Eye (tissue), 1 donor: ENCODE results near the gene SLC6A12.

ENCODE experiments used
- DNase-seq: peaks from one replicate; pipeline ENCODE4 v3.0.0-alpha.2; 2015

SLC6A12 gene

DNA sequence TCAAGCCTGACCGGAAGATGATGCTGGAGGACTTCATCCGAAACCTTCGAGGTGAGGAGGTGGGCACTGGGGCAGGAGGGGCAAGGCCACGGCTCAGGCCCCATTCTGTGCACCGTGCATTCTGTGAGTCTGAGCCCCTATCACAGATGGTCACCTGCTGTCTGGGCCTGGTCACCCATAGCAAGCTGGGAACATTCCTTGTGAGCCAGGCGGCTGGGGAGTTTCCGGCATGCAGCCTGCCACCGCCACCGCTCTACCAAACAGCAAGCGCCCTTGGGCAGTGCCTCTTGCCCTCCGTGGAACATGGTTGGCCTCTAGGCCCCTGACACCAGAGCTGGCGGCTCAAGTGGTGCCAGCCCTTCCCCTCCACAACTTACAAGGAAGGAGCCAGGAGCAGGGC, 56.3 kb downstream of the SLC6A12 start:
- DNase-seq: no peak

DNA sequence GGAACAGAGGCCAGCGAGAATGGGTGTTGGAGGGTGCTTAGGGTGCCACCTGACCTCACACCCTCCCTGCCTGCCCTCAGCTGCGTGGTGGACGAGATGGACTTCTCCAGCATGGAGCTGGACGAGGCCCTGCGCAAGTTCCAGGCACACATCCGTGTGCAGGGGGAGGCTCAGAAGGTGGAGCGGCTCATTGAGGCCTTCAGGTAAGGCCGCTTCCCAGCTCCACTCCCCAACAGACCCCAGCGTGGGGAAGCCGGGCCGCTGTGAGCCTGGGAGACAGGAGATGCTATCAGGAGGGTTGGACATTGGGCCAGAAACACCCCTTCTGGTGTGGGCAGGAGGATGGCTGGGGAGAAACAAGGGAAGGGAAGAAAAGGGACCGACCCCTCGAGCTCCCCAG, 57.0 kb downstream of the SLC6A12 start:
- no peak for DNase-seq

DNA sequence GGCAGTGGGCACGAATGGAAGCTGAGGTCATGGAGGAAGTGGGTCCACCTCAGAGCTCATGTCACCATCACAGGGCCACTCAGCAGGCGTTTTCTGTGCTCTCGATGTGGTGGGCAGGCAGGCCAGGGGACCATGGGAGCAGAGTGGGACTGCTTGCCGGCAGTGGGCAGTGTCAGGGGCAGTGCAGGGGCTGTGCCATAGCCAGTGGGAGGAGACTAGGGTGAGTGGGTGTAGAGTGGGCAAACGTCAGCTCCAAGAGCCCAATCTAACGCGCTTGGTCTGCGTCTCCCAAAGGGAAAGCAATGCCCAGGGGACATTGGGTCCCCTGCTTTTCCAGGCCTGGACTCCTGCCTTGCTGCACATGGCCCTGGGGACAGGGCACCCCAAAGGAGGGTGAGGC, 58.3 kb downstream of the SLC6A12 start:
- DNase-seq: no peak

- no peak for DNase-seq
These were observed 59.0 kb downstream of the SLC6A12 start for GRCh38 chr12:155006-155405.

DNA sequence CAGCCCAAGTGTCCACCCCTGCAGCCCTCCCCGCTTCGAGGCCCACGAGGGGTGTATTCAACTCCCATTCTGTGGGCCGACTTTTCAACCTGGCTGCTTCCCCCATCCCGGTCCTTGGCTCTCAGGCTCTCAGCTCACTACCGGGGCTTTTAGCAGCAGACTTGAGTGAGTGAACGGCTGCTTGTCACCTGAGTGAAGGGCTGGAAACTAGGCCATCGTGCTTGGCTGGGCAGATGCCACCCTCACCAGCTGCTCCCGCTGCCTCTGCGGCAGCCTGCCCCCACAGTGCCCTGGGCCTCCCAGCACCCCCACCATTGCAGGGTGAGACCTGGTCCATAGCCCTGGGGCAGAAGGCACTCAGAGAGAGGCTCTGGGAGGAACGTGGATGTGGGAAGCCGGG, 59.9 kb downstream of the SLC6A12 start:
- DNase-seq: no peak

DNA sequence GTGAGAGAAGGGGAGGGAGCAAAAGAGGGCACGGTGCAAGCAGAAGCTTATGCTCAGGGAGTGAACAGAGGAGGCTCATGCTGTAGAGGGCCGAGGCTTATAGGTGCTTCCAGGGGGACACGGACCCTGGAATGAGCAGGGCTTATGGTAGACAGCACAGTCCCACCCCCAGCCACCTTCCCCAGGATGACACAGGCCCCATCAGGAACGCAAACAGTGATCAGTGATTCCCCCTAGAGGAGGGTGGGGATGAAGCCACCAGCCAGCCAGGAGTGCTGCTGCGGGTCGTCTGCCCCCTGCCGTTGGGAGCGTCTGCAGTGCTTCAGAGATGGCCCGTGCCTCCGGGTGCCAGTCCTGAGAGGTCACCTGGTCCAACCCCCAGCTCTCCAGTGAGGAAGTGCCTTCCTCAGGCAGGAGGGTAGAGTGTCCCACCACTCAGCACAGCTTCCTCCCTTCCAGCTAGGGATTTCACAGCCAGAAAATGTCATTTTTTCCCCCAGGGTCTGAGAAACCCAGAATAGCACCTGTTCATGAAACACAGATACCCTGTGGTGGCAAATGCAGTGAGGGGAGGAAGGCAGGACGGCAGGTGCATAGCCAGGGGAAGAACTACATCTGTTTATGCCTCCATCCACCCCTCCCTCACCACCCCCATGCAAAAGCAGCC, 60.7 kb downstream of the SLC6A12 start:
- peak; percentile 83 for DNase-seq

DNA sequence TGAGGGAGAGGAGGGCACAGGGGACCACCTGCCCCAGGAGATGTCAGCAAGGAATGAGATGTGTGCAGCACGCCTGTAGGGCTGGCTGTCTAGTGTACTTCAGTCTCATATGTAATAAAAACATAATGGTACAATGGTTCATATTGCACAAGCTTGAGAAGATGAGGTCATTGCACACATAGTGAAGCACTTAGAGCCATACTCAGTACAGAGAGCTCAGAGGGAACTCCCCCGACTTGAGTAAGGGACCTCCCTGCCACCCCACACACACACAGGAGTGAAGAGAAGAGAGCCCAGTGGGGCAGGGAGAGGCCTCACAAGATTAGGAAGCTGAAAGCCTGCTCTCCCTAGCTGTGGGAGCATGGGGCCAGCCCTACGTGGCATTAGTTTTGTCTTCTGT, 61.5 kb downstream of the SLC6A12 start:
- no peak for DNase-seq

- no peak for DNase-seq
These were observed 62.4 kb downstream of the SLC6A12 start for GRCh38 chr12:151579-151978.

GRCh38 chr12:148676-149416, 65.1 kb downstream of the SLC6A12 start:
- no peak for DNase-seq

GRCh38 chr12:147242-147641, 66.7 kb downstream of the SLC6A12 start:
- DNase-seq: no peak

DNA sequence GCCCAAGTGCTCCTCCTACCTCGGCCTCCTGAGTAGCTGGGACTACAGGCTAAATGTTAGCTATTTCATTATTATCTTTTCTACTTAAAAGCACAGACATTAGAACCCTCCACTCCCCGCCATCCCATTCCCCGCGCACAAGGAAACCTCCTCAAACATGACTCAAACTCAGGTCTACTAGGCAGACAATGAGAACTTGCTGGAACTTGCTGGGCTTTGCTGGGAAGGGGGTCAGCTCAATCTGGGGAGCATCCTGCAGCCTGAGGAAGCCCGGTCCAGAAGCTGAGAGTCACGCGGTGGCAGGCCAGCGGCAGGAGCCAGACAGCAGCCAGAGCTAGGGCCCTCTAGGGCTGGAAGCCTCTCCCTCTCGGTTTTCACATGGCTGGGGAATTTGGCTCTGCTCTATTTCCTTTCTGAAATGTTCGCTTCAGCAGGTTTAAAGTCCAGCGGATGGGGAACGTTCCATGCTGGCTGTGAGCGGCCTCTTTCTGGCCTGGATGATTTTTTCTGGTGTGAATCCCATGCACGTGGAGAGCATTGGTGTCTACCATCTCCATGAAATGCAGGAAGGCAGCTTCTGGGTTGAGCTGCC, 68.5 kb downstream of the SLC6A12 start:
- peak; percentile 85 for DNase-seq

GRCh38 chr12:144650-145284, 69.2 kb downstream of the SLC6A12 start:
- no peak for DNase-seq

- peak; percentile 64 for DNase-seq
These were observed 69.8 kb downstream of the SLC6A12 start for GRCh38 chr12:143964-144649.

- DNase-seq: no peak
These were observed 73.8 kb downstream of the SLC6A12 start for GRCh38 chr12:140162-140561.
